Measurements from ENCODE around the gene TLE3.

The TLE3 gene

GRCh38 chr15:69999392-70000085, 98.2 kb downstream of the TLE3 start:
- TF ChIP-seq Cebpa-rat (IDR thresholded peaks at IDR 0.05) = no peak
- H3K27me3 ChIP-seq = no peaks in the 10 kb centered on the region
- H3K4me3 ChIP-seq = no peak overlapping the region
- no peaks in the 10 kb centered on the region for H4K20me1 ChIP-seq
- H3K36me3 ChIP-seq = no peaks in the 10 kb centered on the region
- H3K9ac ChIP-seq = no peak overlapping the region
- H3K4me1 ChIP-seq = 0 out of 2 replicates have a peak, but pooled peaks cover 6% of the 10 kb centered on the region
- H3K27ac ChIP-seq = no peak overlapping the region
- peaks cover 12% of the 10 kb centered on the region for H3K9me3 ChIP-seq
- no peak overlapping the region for H3K4me2 ChIP-seq

GRCh38 chr15:69998541-69999391, 99.0 kb downstream of the TLE3 start:
- TF ChIP-seq Cebpa-rat (IDR thresholded peaks at IDR 0.05) = no peak
- H3K4me2 ChIP-seq = no peak overlapping the region
- 0 out of 2 replicates have a peak, but pooled peaks cover 6% of the 10 kb centered on the region for H3K4me1 ChIP-seq
- H3K9ac ChIP-seq = no peak overlapping the region
- H3K36me3 ChIP-seq = no peaks in the 10 kb centered on the region
- H3K27ac ChIP-seq = no peak overlapping the region
- no peak overlapping the region for H3K4me3 ChIP-seq
- no peaks in the 10 kb centered on the region for H4K20me1 ChIP-seq
- peaks cover 12% of the 10 kb centered on the region for H3K9me3 ChIP-seq
- no peaks in the 10 kb centered on the region for H3K27me3 ChIP-seq

- Histone ChIP-seq H3K27me3 (no peaks in the 10 kb centered on the region), H3K4me1 (0 out of 2 replicates have a peak, but pooled peaks cover 6% of the 10 kb centered on the region), H4K20me1 (no peaks in the 10 kb centered on the region), H3K9me3 (peaks cover 6% of the 10 kb centered on the region), H3K27ac (no peak overlapping the region), H3K4me3 (no peak overlapping the region), H3K4me2 (no peak overlapping the region), H3K36me3 (no peaks in the 10 kb centered on the region), H3K9ac (no peak overlapping the region)
- TF ChIP-seq Cebpa-rat (IDR thresholded peaks at IDR 0.05) = no peak
Measured at GRCh38 chr15:69997813-69998212, 99.9 kb downstream of the TLE3 start.

Data from BLaER1 (cell line).